Endothelial cell of umbilical vein (primary cell): ENCODE results near the gene SORL1. TPM values are rescaled to one million over a fixed set of nuclear protein-coding genes. Genes with fewer than 3 reads are reported as not detected.
A peak's percentile ranks its signal among the peaks of the same experiment; 100 is the strongest.

ENCODE experiments used
- BruUV-seq: library from RNA; stranded (reverse); fragments of 400-500 nt; replicated peaks from 2 replicates; lab custom pipeline; 2021; lab: Mats Ljungman, UMichigan
- CTCF ChIA-PET: fragments of 300-600, 350-600 bp; sonication (Branson Sonifier 250); formaldehyde crosslinking; loops from one replicate; lab custom pipeline; 2021; ENCODE audit warnings: antibody characterized with exemption, inconsistent platforms; lab: Charles Lee
- POLR2A ChIA-PET: fragments of 300-600, 350-600 bp; sonication (Branson Sonifier 250); formaldehyde crosslinking; loops from one replicate; lab custom pipeline; 2021; ENCODE audit warnings: antibody characterized with exemption, inconsistent platforms; lab: Charles Lee
- DNase-seq: peaks from one replicate; pipeline ENCODE4 v3.0.0-alpha.2; 2011; ENCODE audit warnings: low read depth, low spot score
- FAIRE-seq: peaks from 2 replicates; lab custom pipeline; 2011; peaks lifted over from hg19 to GRCh38; lab: Jason Lieb, UNC
- H2AFZ ChIP-seq: 2 replicates; pipeline ENCODE4 v1.6.0; 2012; ENCODE audit warnings: low read depth, low read length, control low read depth, inconsistent platforms
- H3K27ac ChIP-seq: 2 replicates; pipeline ENCODE4 v1.5.1; 2011; ENCODE audit warnings: low read depth, mild to moderate bottlenecking, control low read depth, low read length, moderate library complexity; ENCODE audit not compliant: insufficient read depth
- H3K27me3 ChIP-seq, 2 experiments: 2 replicates each; pipeline versions ENCODE4 v1.6.0 to v1.6.1; 2011; ENCODE audit warnings: low read length in 2 of 2, mixed read lengths in 1 of 2; ENCODE audit not compliant: control insufficient read depth in 2 of 2, insufficient read depth in 2 of 2
- H3K36me3 ChIP-seq, 2 experiments: 2 replicates in 1 of 2; 3 replicates in 1 of 2; pipeline ENCODE4 v1.5.1; 2011; ENCODE audit warnings: low read length in 2 of 2, mild to moderate bottlenecking in 1 of 2, moderate library complexity in 1 of 2; ENCODE audit not compliant: control insufficient read depth in 2 of 2, insufficient read depth in 2 of 2; ENCODE audit errors: extremely low read depth in 1 of 2
- H3K4me1 ChIP-seq: 3 replicates; pipeline ENCODE4 v1.5.1; 2011; ENCODE audit warnings: mild to moderate bottlenecking, low read length; ENCODE audit not compliant: control insufficient read depth, insufficient read depth; ENCODE audit errors: extremely low read depth
- H3K4me2 ChIP-seq: 2 replicates; pipeline ENCODE4 v1.6.1; 2011; ENCODE audit warnings: low read length, control low read depth, mixed read lengths; ENCODE audit not compliant: insufficient read depth
- H3K4me3 ChIP-seq, 3 experiments: fragments of 200-600 bp in 1 of 3; sonication (generic), shearing (Covaris generic) in 1 of 3; replicated peaks in 1 of 3; 2 replicates each; pipeline ENCODE4 v1.5.1; 2011 to 2016; ENCODE audit warnings: control low read depth in 3 of 3, low read length in 3 of 3, mild to moderate bottlenecking in 2 of 3, inconsistent platforms in 1 of 3, low read depth in 1 of 3, moderate library complexity in 1 of 3; ENCODE audit not compliant: insufficient read depth in 1 of 3
- H3K79me2 ChIP-seq: 2 replicates; pipeline ENCODE4 v1.6.0; 2012; ENCODE audit warnings: low read length, inconsistent platforms; ENCODE audit not compliant: control insufficient read depth, insufficient read depth
- H3K9ac ChIP-seq: replicated peaks from 2 replicates; pipeline ENCODE3; 2011; ENCODE audit warnings: low read length, control low read depth; ENCODE audit not compliant: insufficient read depth; ENCODE audit errors: extremely low read depth
- H3K9me1 ChIP-seq: replicated peaks from 3 replicates; pipeline ENCODE4 v1.6.0; 2011; ENCODE audit warnings: mild to moderate bottlenecking, low read length; ENCODE audit not compliant: control insufficient read depth, insufficient read depth; ENCODE audit errors: extremely low read depth
- H3K9me3 ChIP-seq: replicated peaks from 2 replicates; pipeline ENCODE4 v1.5.1; 2012; ENCODE audit warnings: low read length, inconsistent platforms; ENCODE audit not compliant: control insufficient read depth, insufficient read depth
- H4K20me1 ChIP-seq: replicated peaks from 2 replicates; pipeline ENCODE3; 2011; ENCODE audit warnings: mild to moderate bottlenecking, low read length; ENCODE audit not compliant: control insufficient read depth, insufficient read depth; ENCODE audit errors: extremely low read depth
- EZH2 ChIP-seq: IDR thresholded peaks from 2 replicates; pipeline ENCODE4 v1.6.1; 2012; ENCODE audit warnings: borderline replicate concordance, low read depth, mild to moderate bottlenecking, moderate library complexity, low read length, inconsistent platforms; ENCODE audit not compliant: severe bottlenecking
- FOS ChIP-seq: IDR thresholded peaks from 2 replicates; pipeline ENCODE4 v1.6.1; 2011; ENCODE audit warnings: mild to moderate bottlenecking, low read length, moderate library complexity, borderline replicate concordance; ENCODE audit not compliant: insufficient read depth
- GATA2 ChIP-seq: IDR thresholded peaks from 2 replicates; pipeline ENCODE4 v1.7.0; 2011; ENCODE audit warnings: low read depth, mild to moderate bottlenecking, moderate library complexity, mixed read lengths, low read length; ENCODE audit not compliant: insufficient read length, insufficient read depth
- JUN ChIP-seq: IDR thresholded peaks from 2 replicates; pipeline ENCODE4 v1.6.1; 2011; ENCODE audit warnings: borderline replicate concordance, low read depth; ENCODE audit not compliant: insufficient read length, insufficient read depth
- MYC ChIP-seq: IDR thresholded peaks from one replicate; pipeline ENCODE4 v1.6.1; 2011; ENCODE audit warnings: mild to moderate bottlenecking, low read depth, low read length
- POLR2A ChIP-seq: IDR thresholded peaks from 2 replicates; pipeline ENCODE4 v1.6.1; 2012; ENCODE audit warnings: low read depth, mild to moderate bottlenecking, control low read depth, low read length
- POLR2AphosphoS5 ChIP-seq: IDR thresholded peaks from 2 replicates; pipeline ENCODE4 v1.6.1; 2012; ENCODE audit warnings: low read depth, mild to moderate bottlenecking, control low read depth, low read length, moderate library complexity; ENCODE audit not compliant: insufficient read depth
- dilution Hi-C: fragments of 300-500 bp; cut with MboI; formaldehyde crosslinking; loops from one replicate; pipeline ENCODE4 v1.15.0; 2019; ENCODE audit warnings: low sequenced_read_pairs; ENCODE audit not compliant: extremely low pct_ligation_motif_present
- intact Hi-C: fragments of 100-400 bp; cut with micrococcal nuclease; formaldehyde crosslinking; loops from one replicate; pipeline ENCODE4 v1.10.0; 2022
- polyA plus RNA-seq, 4 experiments: library from polyadenylated mRNA; depleted of rRNA in 3 of 4; stranded (reverse) in 3 of 4; unstranded in 1 of 4; fragments of >200 nt; gene quantifications; 2 replicates each; pipeline versions ENCODE4 v1.2.1 to v1.2.3, GENCODE V29; 2011 to 2012; ENCODE audit warnings: missing spikeins in 1 of 4
- total RNA-seq: library from RNA; stranded (reverse); gene quantifications from 2 replicates; pipeline ENCODE4 v1.2.3, GENCODE V29; 2021
- TF ChIP-seq, protein P1 (sequence below): IDR thresholded peaks from 2 replicates; pipeline ENCODE4 v1.6.1; 2011; ENCODE audit not compliant: insufficient read depth, insufficient read length
- TF ChIP-seq, protein P2 (sequence below), 2 donors: IDR thresholded peaks; 1 replicate in 1 of 2; 2 replicates in 1 of 2; pipeline ENCODE4 v1.5.1; 2011; ENCODE audit warnings: low read length in 2 of 2, mild to moderate bottlenecking in 2 of 2, moderate library complexity in 2 of 2, control low read depth in 1 of 2, inconsistent platforms in 1 of 2, low read depth in 1 of 2; ENCODE audit not compliant: insufficient read depth in 1 of 2; ENCODE audit errors: extremely low read depth in 1 of 2

Gene SORL1
- total and polyA plus RNA-seq, 2 donors (not counting 3 experiments of a cell fraction or from before 2014, with no cell fraction given): 0.17 to 0.31 TPM

DNA sequence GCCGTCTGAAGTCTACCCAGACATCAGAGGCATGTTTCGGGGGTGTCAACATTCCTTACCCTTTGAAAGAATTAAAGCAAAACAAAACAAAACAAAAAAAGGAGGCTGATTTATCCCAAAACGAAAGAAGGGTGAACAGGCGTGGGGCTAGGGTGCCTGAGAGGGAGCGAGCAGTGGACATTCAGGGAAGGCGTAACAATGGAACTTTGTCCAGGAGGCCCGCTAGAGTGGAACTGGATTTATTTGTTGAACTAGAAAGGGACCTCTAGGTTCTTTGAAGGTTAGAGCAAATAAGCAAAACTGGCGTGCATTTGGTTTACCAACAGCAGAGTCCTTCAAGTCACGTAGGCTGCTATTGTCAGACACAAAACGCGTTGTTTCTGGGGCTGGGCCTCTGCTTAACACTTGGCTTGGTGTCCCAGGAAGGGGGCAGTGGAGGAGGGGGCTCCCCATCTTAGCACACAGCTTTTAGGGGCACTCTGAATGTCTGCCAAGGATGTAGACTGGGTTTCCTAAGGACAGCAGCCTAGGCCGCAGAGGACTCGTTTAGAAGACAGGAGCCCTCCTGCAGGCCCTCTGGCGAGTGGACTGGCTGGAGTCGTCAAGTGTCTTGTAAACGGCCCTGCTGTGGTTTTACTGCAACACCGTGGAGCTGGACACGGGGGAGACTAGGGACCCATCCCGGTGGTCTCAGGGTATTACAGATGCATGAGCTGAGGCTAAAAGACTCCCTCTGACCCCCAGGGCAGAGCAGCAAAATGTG lies 204.4 kb downstream of the SORL1 start:
- Histone ChIP-seq H3K27ac (no peak overlapping the region), H4K20me1 (no peaks in the 10 kb centered on the region), H3K79me2 (no peaks in the 10 kb centered on the region), H3K9ac (peak overlapping the region; percentile 83), H2AFZ (peak overlapping the region; percentile 27), H3K9me3 (no peaks in the 10 kb centered on the region), H3K4me2 (peak overlapping the region; percentile 78), H3K9me1 (no peaks in the 10 kb centered on the region), H3K27me3 (peaks cover 5 to 11% of the 10 kb centered on the region in 2 experiments), H3K4me1 (peaks cover 2% of the 10 kb centered on the region), H3K36me3 (no peaks in the 10 kb centered on the region), H3K4me3 (no peak overlapping the region)
- FAIRE-seq: no peak
- no TSS peak for BruUV-seq
- TF ChIP-seq GATA2 (no peak), MYC (no peak), EZH2 (no peak), FOS (no peak), POLR2AphosphoS5 (no peak), JUN (no peak), POLR2A (no peak)
- TF ChIP-seq, protein P1, sequence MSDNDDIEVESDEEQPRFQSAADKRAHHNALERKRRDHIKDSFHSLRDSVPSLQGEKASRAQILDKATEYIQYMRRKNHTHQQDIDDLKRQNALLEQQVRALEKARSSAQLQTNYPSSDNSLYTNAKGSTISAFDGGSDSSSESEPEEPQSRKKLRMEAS: no peak
- TF ChIP-seq, protein P2, sequence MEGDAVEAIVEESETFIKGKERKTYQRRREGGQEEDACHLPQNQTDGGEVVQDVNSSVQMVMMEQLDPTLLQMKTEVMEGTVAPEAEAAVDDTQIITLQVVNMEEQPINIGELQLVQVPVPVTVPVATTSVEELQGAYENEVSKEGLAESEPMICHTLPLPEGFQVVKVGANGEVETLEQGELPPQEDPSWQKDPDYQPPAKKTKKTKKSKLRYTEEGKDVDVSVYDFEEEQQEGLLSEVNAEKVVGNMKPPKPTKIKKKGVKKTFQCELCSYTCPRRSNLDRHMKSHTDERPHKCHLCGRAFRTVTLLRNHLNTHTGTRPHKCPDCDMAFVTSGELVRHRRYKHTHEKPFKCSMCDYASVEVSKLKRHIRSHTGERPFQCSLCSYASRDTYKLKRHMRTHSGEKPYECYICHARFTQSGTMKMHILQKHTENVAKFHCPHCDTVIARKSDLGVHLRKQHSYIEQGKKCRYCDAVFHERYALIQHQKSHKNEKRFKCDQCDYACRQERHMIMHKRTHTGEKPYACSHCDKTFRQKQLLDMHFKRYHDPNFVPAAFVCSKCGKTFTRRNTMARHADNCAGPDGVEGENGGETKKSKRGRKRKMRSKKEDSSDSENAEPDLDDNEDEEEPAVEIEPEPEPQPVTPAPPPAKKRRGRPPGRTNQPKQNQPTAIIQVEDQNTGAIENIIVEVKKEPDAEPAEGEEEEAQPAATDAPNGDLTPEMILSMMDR (IDR thresholded peaks at IDR 0.05; ENCODE audit: extremely low read depth in 1 of 2, insufficient read depth in 1 of 2, low read depth in 1 of 2, low read length in 2 of 2): no peak
- dilution Hi-C loops: no loop called here
- DNase-seq: no peak
- POLR2A ChIA-PET: no interaction called here
- intact Hi-C loops: loop anchor here (1.0 to 5.0 kb wide), 6 partner anchors 67 to 925 kb away; no protein-coding TSS in a partner anchor
- CTCF ChIA-PET: interaction anchor here (0.9 to 5.9 kb wide), 12 partner anchors 364 to 924 kb away, joined by 3 to 106 read pairs (median 8); no protein-coding TSS in a partner anchor
